Measurements from ENCODE around the gene SLC25A29.
"Not testable (repeated sequence)": the region's sequence is repeated elsewhere in the genome, so short reads cannot be mapped to it uniquely, and the experiment has no call there.

SLC25A29 gene

GRCh38 chr14:100283436-100283835 is 22.8 kb downstream of the SLC25A29 start:
- not testable (repeated sequence) for DNase-seq

- DNase-seq: no peak
Measured at GRCh38 chr14:100282766-100283419, 23.4 kb downstream of the SLC25A29 start.

- no peak for DNase-seq
Measured at GRCh38 chr14:100282083-100282350, 24.2 kb downstream of the SLC25A29 start.

- DNase-seq: no peak
Measured at GRCh38 chr14:100281286-100282082, 24.8 kb downstream of the SLC25A29 start.

- no peak for DNase-seq
Measured at GRCh38 chr14:100279563-100279962, 26.7 kb downstream of the SLC25A29 start.

- no peak for DNase-seq
Measured at GRCh38 chr14:100279133-100279532, 27.1 kb downstream of the SLC25A29 start.

- no peak for DNase-seq
Measured at GRCh38 chr14:100278702-100279101, 27.5 kb downstream of the SLC25A29 start.

- no peak for DNase-seq
Measured at GRCh38 chr14:100275214-100275613, 31.0 kb downstream of the SLC25A29 start.

GRCh38 chr14:100274250-100274649 is 32.0 kb downstream of the SLC25A29 start:
- DNase-seq: no peak

GRCh38 chr14:100271247-100271939 is 34.9 kb downstream of the SLC25A29 start:
- no peak for DNase-seq

- no peak for DNase-seq
Measured at GRCh38 chr14:100268591-100269207, 37.5 kb downstream of the SLC25A29 start.

GRCh38 chr14:100267990-100268389 is 38.3 kb downstream of the SLC25A29 start:
- no peak for DNase-seq

GRCh38 chr14:100263141-100263540 is 43.1 kb downstream of the SLC25A29 start:
- no peak for DNase-seq

GRCh38 chr14:100262545-100262944 is 43.7 kb downstream of the SLC25A29 start:
- DNase-seq: no peak

GRCh38 chr14:100261621-100262020 is 44.6 kb downstream of the SLC25A29 start:
- no peak for DNase-seq

GRCh38 chr14:100256339-100256895 is 49.8 kb downstream of the SLC25A29 start:
- no peak for DNase-seq

- DNase-seq: no peak
Measured at GRCh38 chr14:100252684-100253083, 53.6 kb downstream of the SLC25A29 start.

GRCh38 chr14:100250732-100251465 is 55.3 kb downstream of the SLC25A29 start:
- no peak for DNase-seq

GRCh38 chr14:100246809-100247428 is 59.3 kb downstream of the SLC25A29 start:
- DNase-seq: no peak

GRCh38 chr14:100243020-100243419 is 63.2 kb downstream of the SLC25A29 start:
- DNase-seq: no peak

- DNase-seq: no peak
Measured at GRCh38 chr14:100241279-100241678, 65.0 kb downstream of the SLC25A29 start.
